Fibroblast of lung (primary cell): ENCODE measurements around the gene SORCS2.

Experiments used
- CTCF ChIP-seq, 2 donors: IDR thresholded peaks in 1 of 2; conservative IDR thresholded peaks in 1 of 2; 1 replicate in 1 of 2; 2 replicates in 1 of 2; pipeline ENCODE4 v1.5.1; 2011 to 2012; ENCODE audit warnings: low read length in 2 of 2, control low read depth in 1 of 2, inconsistent platforms in 1 of 2, low read depth in 1 of 2, mild to moderate bottlenecking in 1 of 2
- EZH2 ChIP-seq: IDR thresholded peaks from 2 replicates; pipeline ENCODE4 v1.5.1; 2012; ENCODE audit warnings: low read length, control low read depth, mild to moderate bottlenecking; ENCODE audit errors: missing control alignments

- no peak for TF ChIP-seq CTCF (conservative IDR thresholded peaks at IDR 0.05 in 1 of 2, IDR thresholded peaks at IDR 0.05 in 1 of 2; ENCODE audit: low read depth in 1 of 2, low read length in 2 of 2)
- no peak for TF ChIP-seq EZH2
Observed at GRCh38 chr4:7733801-7734650, 541.7 kb downstream of the SORCS2 start.
